H1 (cell line): ENCODE data around the gene TMEM14C. TPM values are rescaled to one million over a fixed set of nuclear protein-coding genes. Genes with fewer than 3 reads are reported as not detected.

Source experiments
- CTCF ChIA-PET: fragments of 300-600 bp; sonication (Branson Sonifier 250); formaldehyde crosslinking; loops from one replicate; lab custom pipeline; 2021; ENCODE audit not compliant: partially characterized antibody; lab: Charles Lee
- POLR2A ChIA-PET: fragments of 300-600 bp; sonication (Branson Sonifier 250); formaldehyde crosslinking; loops from one replicate; lab custom pipeline; 2021; ENCODE audit warnings: inconsistent platforms; ENCODE audit not compliant: partially characterized antibody; lab: Charles Lee
- DNase-seq, 2 experiments: peaks; one replicate each; pipeline versions ENCODE4 v3.0.0 to v3.0.0-alpha.2; 2010 to 2022; ENCODE audit warnings: low spot score in 2 of 2, low read depth in 1 of 2, mixed read lengths in 1 of 2
- FAIRE-seq: peaks from 2 replicates; lab custom pipeline; 2011; peaks lifted over from hg19 to GRCh38; lab: Jason Lieb, UNC
- H2AFZ ChIP-seq: 2 replicates; pipeline ENCODE4 v1.8.1; 2012; ENCODE audit warnings: low read length, inconsistent platforms
- H2AK5ac ChIP-seq: 2 replicates; pipeline ENCODE4 v1.6.1; 2013; ENCODE audit warnings: low read depth, low read length
- H2BK120ac ChIP-seq: replicated peaks from 2 replicates; pipeline ENCODE3; 2013; ENCODE audit warnings: low read depth, low read length, inconsistent platforms
- H2BK12ac ChIP-seq: 2 replicates; pipeline ENCODE4 v1.6.1; 2013; ENCODE audit warnings: low read depth, low read length
- H2BK15ac ChIP-seq: 2 replicates; pipeline ENCODE4 v1.6.1; 2013; ENCODE audit warnings: low read length
- H2BK20ac ChIP-seq: 2 replicates; pipeline ENCODE4 v1.6.1; 2013; ENCODE audit warnings: low read length
- H2BK5ac ChIP-seq: 2 replicates; pipeline ENCODE4 v1.6.1; 2013; ENCODE audit warnings: low read depth, low read length
- H3K14ac ChIP-seq: 2 replicates; pipeline ENCODE4 v1.6.1; 2013; ENCODE audit warnings: inconsistent platforms; ENCODE audit not compliant: insufficient read length
- H3K18ac ChIP-seq: 2 replicates; pipeline ENCODE4 v1.6.1; 2013; ENCODE audit warnings: low read length; ENCODE audit errors: extremely low read depth
- H3K23ac ChIP-seq: 2 replicates; pipeline ENCODE4 v1.6.1; 2013; ENCODE audit warnings: inconsistent platforms; ENCODE audit not compliant: insufficient read length
- H3K23me2 ChIP-seq: 2 replicates; pipeline ENCODE4 v1.6.1; 2013; ENCODE audit warnings: low read depth, low read length
- H3K27ac ChIP-seq: 2 replicates; pipeline ENCODE4 v1.6.1; 2011; ENCODE audit warnings: low read depth, low read length, inconsistent platforms
- H3K27me3 ChIP-seq, 4 experiments: replicated peaks in 1 of 4; 1 replicate in 1 of 4; 2 replicates in 3 of 4; pipeline versions ENCODE4 v1.6.1 to v1.8.1; 2011 to 2013; ENCODE audit warnings: low read length in 3 of 4, mild to moderate bottlenecking in 3 of 4, inconsistent platforms in 2 of 4, mixed read lengths in 2 of 4, moderate library complexity in 1 of 4; ENCODE audit not compliant: control insufficient read depth in 3 of 4, insufficient read depth in 3 of 4; ENCODE audit errors: extremely low read depth in 1 of 4
- H3K36me3 ChIP-seq, 4 experiments: 2 replicates each; pipeline versions ENCODE4 v1.6.1 to v1.8.1; 2011 to 2013; ENCODE audit warnings: mild to moderate bottlenecking in 4 of 4, low read length in 3 of 4, moderate library complexity in 2 of 4, control low read depth in 1 of 4, inconsistent platforms in 1 of 4; ENCODE audit not compliant: insufficient read depth in 4 of 4, control insufficient read depth in 2 of 4
- H3K4ac ChIP-seq: replicated peaks from 2 replicates; pipeline ENCODE3; 2013; ENCODE audit warnings: low read length, low read depth, mixed read lengths, inconsistent platforms; ENCODE audit not compliant: insufficient read length
- H3K4me1 ChIP-seq, 4 experiments: replicated peaks in 1 of 4; 1 replicate in 1 of 4; 2 replicates in 3 of 4; pipeline versions ENCODE4 v1.6.1 to v1.8.1; 2011 to 2013; ENCODE audit warnings: low read length in 3 of 4, inconsistent platforms in 2 of 4, mixed read lengths in 1 of 4; ENCODE audit not compliant: insufficient read depth in 4 of 4, control insufficient read depth in 3 of 4
- H3K4me2 ChIP-seq, 2 experiments: 2 replicates each; pipeline versions ENCODE4 v1.6.1 to v1.8.1; 2011 to 2013; ENCODE audit warnings: low read depth in 2 of 2, low read length in 2 of 2, control low read depth in 1 of 2, inconsistent platforms in 1 of 2, mild to moderate bottlenecking in 1 of 2; ENCODE audit not compliant: insufficient read depth in 1 of 2
- H3K4me3 ChIP-seq, 4 experiments: fragments of 200-600, 300-600 bp in 1 of 4; sonication (generic), shearing (Covaris generic), sonication (Bioruptor Twin) in 1 of 4; 2 replicates each; pipeline versions ENCODE4 v1.5.1 to v1.8.1; 2011 to 2016; ENCODE audit warnings: low read length in 4 of 4, low read depth in 3 of 4, control low read depth in 2 of 4, inconsistent platforms in 2 of 4, mild to moderate bottlenecking in 2 of 4, mixed read lengths in 1 of 4, moderate library complexity in 1 of 4; ENCODE audit not compliant: insufficient read depth in 2 of 4; ENCODE audit errors: extremely low read depth in 1 of 4
- H3K56ac ChIP-seq: replicated peaks from 2 replicates; pipeline ENCODE3; 2013; ENCODE audit warnings: low read depth, mild to moderate bottlenecking, mixed read lengths, low read length, inconsistent platforms; ENCODE audit not compliant: insufficient read length
- H3K79me1 ChIP-seq: 2 replicates; pipeline ENCODE4 v1.6.1; 2013; ENCODE audit warnings: low read depth, low read length, control low read depth
- H3K79me2 ChIP-seq, 2 experiments: 2 replicates each; pipeline versions ENCODE4 v1.6.1 to v1.8.1; 2012 to 2013; ENCODE audit warnings: low read length in 2 of 2, mild to moderate bottlenecking in 2 of 2, inconsistent platforms in 1 of 2; ENCODE audit not compliant: insufficient read depth in 2 of 2, control insufficient read depth in 1 of 2
- H3K9ac ChIP-seq, 4 experiments: replicated peaks in 1 of 4; 1 replicate in 1 of 4; 2 replicates in 3 of 4; pipeline versions ENCODE4 v1.6.1 to v1.8.1; 2011 to 2013; ENCODE audit warnings: low read depth in 3 of 4, low read length in 3 of 4, control low read depth in 2 of 4, mild to moderate bottlenecking in 2 of 4, moderate library complexity in 2 of 4, inconsistent platforms in 1 of 4; ENCODE audit errors: extremely low read depth in 1 of 4
- H3K9me3 ChIP-seq, 2 experiments: 2 replicates each; pipeline versions ENCODE4 v1.6.1 to v1.8.1; 2012 to 2013; ENCODE audit warnings: mild to moderate bottlenecking in 2 of 2, moderate library complexity in 2 of 2, control low read depth in 1 of 2, inconsistent platforms in 1 of 2, low read depth in 1 of 2, low read length in 1 of 2, mixed read lengths in 1 of 2; ENCODE audit not compliant: insufficient read depth in 2 of 2
- H4K20me1 ChIP-seq, 2 experiments: replicated peaks in 1 of 2; 2 replicates each; pipeline versions ENCODE3 to v1.8.1; 2011 to 2013; ENCODE audit warnings: inconsistent platforms in 2 of 2, low read length in 2 of 2, mild to moderate bottlenecking in 1 of 2; ENCODE audit not compliant: insufficient read depth in 2 of 2, control insufficient read depth in 1 of 2
- H4K5ac ChIP-seq: 2 replicates; pipeline ENCODE4 v1.6.1; 2013; ENCODE audit warnings: low read length, low read depth, mixed read lengths, inconsistent platforms; ENCODE audit not compliant: insufficient read length
- H4K8ac ChIP-seq: 2 replicates; pipeline ENCODE4 v1.8.0; 2013; ENCODE audit warnings: mild to moderate bottlenecking, moderate library complexity, low read length, inconsistent platforms; ENCODE audit not compliant: insufficient read depth; ENCODE audit errors: extremely low read depth
- H4K91ac ChIP-seq: replicated peaks from 2 replicates; pipeline ENCODE3; 2013; ENCODE audit warnings: low read length, mixed read lengths, inconsistent platforms; ENCODE audit not compliant: insufficient read length
- E2F6 ChIP-seq: IDR thresholded peaks from 2 replicates; pipeline ENCODE4 v1.6.1; 2012; ENCODE audit warnings: inconsistent platforms
- KDM5A ChIP-seq: fragments of 200-600 bp; IDR thresholded peaks from 2 replicates; pipeline ENCODE4 v1.7.1; 2012; ENCODE audit warnings: mild to moderate bottlenecking, low read length, inconsistent platforms, mixed read lengths
- WGBS, 2 experiments: shearing (Covaris generic) in 1 of 2; methylation state at CpG; one replicate each; pipeline versions ENCODE4 v1.1.6 to v1.1.7; 2013 to 2015; ENCODE audit warnings: low lambda C conversion rate in 2 of 2, mixed read lengths in 2 of 2, inconsistent platforms in 1 of 2, low coverage in 1 of 2, missing lambda C conversion rate in 1 of 2; ENCODE audit not compliant: insufficient replicate concordance in 2 of 2, insufficient coverage in 1 of 2, insufficient read length in 1 of 2; ENCODE audit errors: extremely low coverage in 1 of 2, missing lambda C conversion rate in 1 of 2; 5-methylcytosine and 5-hydroxymethylcytosine counted together
- polyA plus RNA-seq, 7 experiments: library from polyadenylated mRNA; depleted of rRNA in 3 of 7; stranded (reverse) in 5 of 7; unstranded in 2 of 7; fragments of >200 nt in 5 of 7; fragments of 200-250 nt in 2 of 7; gene quantifications; 1 replicate in 5 of 7; 2 replicates in 1 of 7; 4 replicates in 1 of 7; pipeline versions ENCODE4 v1.2.1 to v1.2.3, GENCODE V29; 2011 to 2013; ENCODE audit warnings: missing spikeins in 2 of 7, mixed read lengths in 2 of 7
- total RNA-seq: library from RNA; stranded (reverse); fragmentation: NEBNext Ultra II Directional; extraction: Animal tissue kit (Norgen Biotek cat#: 25700); gene quantifications from 2 replicates; pipeline ENCODE4 v1.2.1, GENCODE V29; 2021

The TMEM14C gene
- total and polyA plus RNA-seq, 2 of the 8 experiments (the other 6 are each of a cell fraction or from before 2014, with no cell fraction given), result 116 to 157 TPM

GRCh38 chr6:10695086-10695657 lies 27.7 kb upstream of the TMEM14C start:
- H2BK120ac ChIP-seq, result no peak overlapping the region
- H3K9me3 ChIP-seq, result no peaks in the 10 kb centered on the region
- no peak overlapping the region for H2BK15ac ChIP-seq
- H3K23ac ChIP-seq, result no peak overlapping the region
- TF ChIP-seq KDM5A (0 out of 2 replicates have a peak, but pooled peaks have one; percentile 22), E2F6 (no peak)
- H3K27me3 ChIP-seq, result no peaks in the 10 kb centered on the region
- H2BK5ac ChIP-seq, result peak overlapping the region; percentile 93
- no peak overlapping the region for H4K8ac ChIP-seq
- H4K5ac ChIP-seq, result peak overlapping the region; percentile 57
- peaks cover 13 to 29% (median 19%) of the 10 kb centered on the region in 4 experiments for H3K36me3 ChIP-seq
- no peak overlapping the region for H2BK20ac ChIP-seq
- H4K20me1 ChIP-seq, result no peaks in the 10 kb centered on the region
- H2AK5ac ChIP-seq, result no peak overlapping the region
- peak overlapping the region; percentile 63 to 72 for H3K4me2 ChIP-seq
- peak overlapping the region; percentile 74 for H3K27ac ChIP-seq
- no peak overlapping the region; the same call in 1 of the 2 replicates for H2BK12ac ChIP-seq
- H2AFZ ChIP-seq, result no peak overlapping the region
- H3K4me1 ChIP-seq, result peaks cover 0 to 3% (median 0%) of the 10 kb centered on the region in 4 experiments; a peak in 2 of 7 replicates
- FAIRE-seq (no peak), DNase-seq (no peak)
- WGBS, 2 experiments, result 2% methylated on average over 17 of the region's 17 CpGs; no CpG with 5 or more reads in 1 of the 2 experiments
- no peak overlapping the region for H4K91ac ChIP-seq
- H3K14ac ChIP-seq, result no peak overlapping the region
- ChIA-PET POLR2A (interaction anchor here (0.7 to 2.0 kb wide), 23 partner anchors 10 to 185 kb away, joined by 3 to 12 read pairs (median 4); partner anchors contain the start of genes GCNT2 and TMEM14C), CTCF (interaction anchor here (0.7 to 1.7 kb wide), 6 partner anchors 20 to 212 kb away, joined by 3 to 6 read pairs (median 3); no protein-coding TSS in a partner anchor)
- peak overlapping the region; percentile 78 to 97 (median 92) for H3K4me3 ChIP-seq
- peaks cover 6% of the 10 kb centered on the region; the same call in 1 of the 2 replicates for H3K23me2 ChIP-seq
- no peak overlapping the region for H3K56ac ChIP-seq
- H3K79me2 ChIP-seq, result peaks cover 25 to 64% of the 10 kb centered on the region in 2 experiments
- H3K4ac ChIP-seq, result no peak overlapping the region
- H3K18ac ChIP-seq, result no peak overlapping the region
- H3K79me1 ChIP-seq, result peaks cover 8% of the 10 kb centered on the region
- peak overlapping the region; percentile 65 to 94 (median 90) for H3K9ac ChIP-seq
